AG04449 (cell line): ENCODE measurements around the gene CSTF2T.

ENCODE experiments used
- CTCF ChIA-PET: fragments of 350-600 bp; formaldehyde crosslinking; extraction: SDS; loops from one replicate; lab custom pipeline; 2021; ENCODE audit warnings: antibody characterized with exemption; lab: Yijun Ruan, JAX
- POLR2A ChIA-PET: fragments of 400-600, 350-600 bp; formaldehyde crosslinking; extraction: SDS; loops from one replicate; lab custom pipeline; 2020; ENCODE audit warnings: antibody characterized with exemption, inconsistent platforms; lab: Yijun Ruan, JAX
- DNase-seq: peaks from one replicate; pipeline ENCODE4 v3.0.0-alpha.2; 2010; ENCODE audit warnings: low read depth, low spot score
- H3K4me3 ChIP-seq: 2 replicates; pipeline ENCODE4 v1.5.1; 2011; ENCODE audit warnings: low read depth, mild to moderate bottlenecking, control low read depth, low read length
- TF ChIP-seq, protein P1 (sequence below): IDR thresholded peaks from one replicate; pipeline ENCODE4 v1.5.1; 2011; ENCODE audit warnings: mild to moderate bottlenecking, moderate library complexity, low read length, control low read depth, inconsistent platforms; ENCODE audit not compliant: insufficient read depth; ENCODE audit errors: missing control alignments

CSTF2T gene

GRCh38 chr10:51672039-51672535, 27.3 kb downstream of the CSTF2T start:
- POLR2A ChIA-PET = no interaction called here
- no peak for DNase-seq
- no peak overlapping the region for H3K4me3 ChIP-seq
- TF ChIP-seq, protein P1, sequence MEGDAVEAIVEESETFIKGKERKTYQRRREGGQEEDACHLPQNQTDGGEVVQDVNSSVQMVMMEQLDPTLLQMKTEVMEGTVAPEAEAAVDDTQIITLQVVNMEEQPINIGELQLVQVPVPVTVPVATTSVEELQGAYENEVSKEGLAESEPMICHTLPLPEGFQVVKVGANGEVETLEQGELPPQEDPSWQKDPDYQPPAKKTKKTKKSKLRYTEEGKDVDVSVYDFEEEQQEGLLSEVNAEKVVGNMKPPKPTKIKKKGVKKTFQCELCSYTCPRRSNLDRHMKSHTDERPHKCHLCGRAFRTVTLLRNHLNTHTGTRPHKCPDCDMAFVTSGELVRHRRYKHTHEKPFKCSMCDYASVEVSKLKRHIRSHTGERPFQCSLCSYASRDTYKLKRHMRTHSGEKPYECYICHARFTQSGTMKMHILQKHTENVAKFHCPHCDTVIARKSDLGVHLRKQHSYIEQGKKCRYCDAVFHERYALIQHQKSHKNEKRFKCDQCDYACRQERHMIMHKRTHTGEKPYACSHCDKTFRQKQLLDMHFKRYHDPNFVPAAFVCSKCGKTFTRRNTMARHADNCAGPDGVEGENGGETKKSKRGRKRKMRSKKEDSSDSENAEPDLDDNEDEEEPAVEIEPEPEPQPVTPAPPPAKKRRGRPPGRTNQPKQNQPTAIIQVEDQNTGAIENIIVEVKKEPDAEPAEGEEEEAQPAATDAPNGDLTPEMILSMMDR = no peak
- CTCF ChIA-PET = no interaction called here

DNA sequence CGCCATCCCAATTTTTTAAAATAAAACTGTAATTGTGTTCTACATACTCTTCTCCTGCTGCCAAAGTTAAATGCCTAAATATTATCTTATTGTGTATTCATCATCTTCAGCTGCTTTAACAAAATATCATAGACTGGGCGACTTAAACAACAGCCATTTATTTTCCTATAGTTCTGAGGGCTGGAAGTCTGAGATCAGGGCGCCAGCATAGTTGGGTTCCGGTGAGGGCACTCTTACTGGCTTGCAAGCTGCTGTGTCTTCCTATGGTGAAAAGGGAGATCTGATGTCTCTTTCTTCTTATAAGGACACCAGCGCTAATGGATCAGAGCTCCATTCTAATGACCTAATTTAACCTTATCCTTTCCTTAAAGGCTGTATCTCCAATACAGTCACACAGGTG, 30.4 kb downstream of the CSTF2T start:
- CTCF ChIA-PET = no interaction called here
- TF ChIP-seq, protein P1 = no peak
- no peak overlapping the region for H3K4me3 ChIP-seq
- no peak for DNase-seq
- POLR2A ChIA-PET = no interaction called here

- CTCF ChIA-PET = interaction anchor here (0.6 to 1.3 kb wide), 2 partner anchors 70 to 292 kb away, joined by 3 read pairs; no protein-coding TSS in a partner anchor
- POLR2A ChIA-PET = interaction anchor here (0.6 to 1.0 kb wide), 2 partner anchors 9 to 20 kb away, joined by 3 to 4 read pairs; no protein-coding TSS in a partner anchor
- TF ChIP-seq, protein P1 = no peak
Observed at GRCh38 chr10:51668336-51668689, 31.1 kb downstream of the CSTF2T start.

GRCh38 chr10:51667678-51668335, 31.6 kb downstream of the CSTF2T start:
- H3K4me3 ChIP-seq = no peak overlapping the region
- TF ChIP-seq, protein P1 = no peak
- CTCF ChIA-PET = interaction anchor here (0.6 to 1.3 kb wide), 2 partner anchors 70 to 292 kb away, joined by 3 read pairs; no protein-coding TSS in a partner anchor
- POLR2A ChIA-PET = interaction anchor here (0.6 to 1.0 kb wide), 2 partner anchors 8 to 21 kb away, joined by 3 to 4 read pairs; no protein-coding TSS in a partner anchor
- DNase-seq = no peak

More at GRCh38 chr10:51668336-51668689, 31.1 kb downstream of the CSTF2T start:
- no peak overlapping the region for H3K4me3 ChIP-seq
- no peak for DNase-seq

- no peak overlapping the region for H3K4me3 ChIP-seq
- CTCF ChIA-PET = no interaction called here
- TF ChIP-seq, protein P1 = no peak
- no peak for DNase-seq
- POLR2A ChIA-PET = no interaction called here
Observed at GRCh38 chr10:51666456-51666855, 32.9 kb downstream of the CSTF2T start.

DNA sequence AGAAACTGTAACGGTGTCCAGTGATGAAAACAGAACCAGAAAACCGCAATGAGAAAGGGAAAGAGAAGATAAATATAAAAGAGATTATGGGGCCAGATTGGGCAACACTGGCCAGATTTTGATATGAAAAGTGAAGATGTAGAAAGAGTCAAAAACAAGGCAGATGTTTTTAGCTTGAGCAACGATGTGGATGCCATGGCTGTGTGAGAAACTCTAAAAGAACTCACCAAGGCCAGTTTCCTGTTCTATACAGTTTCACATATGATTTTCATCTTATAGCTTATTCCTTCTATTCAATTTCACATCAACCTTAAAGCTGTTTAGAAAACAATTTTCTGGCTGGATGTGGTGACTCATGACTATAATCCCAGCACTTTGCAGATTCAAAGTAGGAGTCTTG, 36.3 kb downstream of the CSTF2T start:
- TF ChIP-seq, protein P1 = no peak
- H3K4me3 ChIP-seq = no peak overlapping the region
- POLR2A ChIA-PET = interaction anchor here (0.7 kb wide), 1 partner anchor 333 kb away, joined by 3 read pairs; no protein-coding TSS in a partner anchor
- DNase-seq = no peak
- CTCF ChIA-PET = no interaction called here
